ENCODE results near the gene CADM4.

DNA sequence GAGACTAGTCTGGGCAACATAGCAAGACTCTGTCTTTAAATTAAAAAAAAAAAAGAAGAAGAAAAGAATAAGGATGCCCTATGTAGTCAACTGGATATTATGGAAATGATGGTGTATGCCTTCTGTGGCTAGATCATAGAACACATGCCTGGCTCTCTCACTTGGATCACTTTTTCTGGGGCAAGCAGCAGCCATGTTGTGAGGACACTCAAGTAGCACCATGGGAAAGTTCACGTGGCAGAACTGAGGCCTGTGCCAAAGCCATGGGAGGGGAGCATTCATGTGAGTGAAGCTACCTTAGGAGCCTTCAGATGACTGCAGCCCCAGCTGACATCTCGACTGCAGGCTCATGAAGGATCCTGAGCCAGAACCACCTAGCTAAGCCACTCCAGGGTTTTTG lies 18.4 kb upstream of the CADM4 start:
- TF ChIP-seq, protein P1, sequence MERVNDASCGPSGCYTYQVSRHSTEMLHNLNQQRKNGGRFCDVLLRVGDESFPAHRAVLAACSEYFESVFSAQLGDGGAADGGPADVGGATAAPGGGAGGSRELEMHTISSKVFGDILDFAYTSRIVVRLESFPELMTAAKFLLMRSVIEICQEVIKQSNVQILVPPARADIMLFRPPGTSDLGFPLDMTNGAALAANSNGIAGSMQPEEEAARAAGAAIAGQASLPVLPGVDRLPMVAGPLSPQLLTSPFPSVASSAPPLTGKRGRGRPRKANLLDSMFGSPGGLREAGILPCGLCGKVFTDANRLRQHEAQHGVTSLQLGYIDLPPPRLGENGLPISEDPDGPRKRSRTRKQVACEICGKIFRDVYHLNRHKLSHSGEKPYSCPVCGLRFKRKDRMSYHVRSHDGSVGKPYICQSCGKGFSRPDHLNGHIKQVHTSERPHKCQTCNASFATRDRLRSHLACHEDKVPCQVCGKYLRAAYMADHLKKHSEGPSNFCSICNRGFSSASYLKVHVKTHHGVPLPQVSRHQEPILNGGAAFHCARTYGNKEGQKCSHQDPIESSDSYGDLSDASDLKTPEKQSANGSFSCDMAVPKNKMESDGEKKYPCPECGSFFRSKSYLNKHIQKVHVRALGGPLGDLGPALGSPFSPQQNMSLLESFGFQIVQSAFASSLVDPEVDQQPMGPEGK (CRISPR knock-in tag; IDR thresholded peaks at IDR 0.05; ENCODE audit: borderline replicate concordance) = no peak
- TF ChIP-seq GLIS3 (CRISPR knock-in tag; IDR thresholded peaks at IDR 0.05) (no peak), ESRRG (CRISPR knock-in tag; IDR thresholded peaks at IDR 0.05) (no peak)
- TF ChIP-seq, protein P2, sequence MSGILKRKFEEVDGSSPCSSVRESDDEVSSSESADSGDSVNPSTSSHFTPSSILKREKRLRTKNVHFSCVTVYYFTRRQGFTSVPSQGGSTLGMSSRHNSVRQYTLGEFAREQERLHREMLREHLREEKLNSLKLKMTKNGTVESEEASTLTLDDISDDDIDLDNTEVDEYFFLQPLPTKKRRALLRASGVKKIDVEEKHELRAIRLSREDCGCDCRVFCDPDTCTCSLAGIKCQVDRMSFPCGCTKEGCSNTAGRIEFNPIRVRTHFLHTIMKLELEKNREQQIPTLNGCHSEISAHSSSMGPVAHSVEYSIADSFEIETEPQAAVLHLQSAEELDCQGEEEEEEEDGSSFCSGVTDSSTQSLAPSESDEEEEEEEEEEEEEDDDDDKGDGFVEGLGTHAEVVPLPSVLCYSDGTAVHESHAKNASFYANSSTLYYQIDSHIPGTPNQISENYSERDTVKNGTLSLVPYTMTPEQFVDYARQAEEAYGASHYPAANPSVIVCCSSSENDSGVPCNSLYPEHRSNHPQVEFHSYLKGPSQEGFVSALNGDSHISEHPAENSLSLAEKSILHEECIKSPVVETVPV (CRISPR knock-in tag; IDR thresholded peaks at IDR 0.05) = no peak
